Sigmoid colon (tissue), 4 donors: Measurements from ENCODE around the gene HPGD.

Experiments used
- POLR2A ChIP-seq, 2 donors: fragments of 450-650 bp; IDR thresholded peaks; one replicate each; pipeline ENCODE4 v1.6.1; 2016; ENCODE audit warnings: antibody characterized with exemption in 2 of 2, mild to moderate bottlenecking in 2 of 2, moderate library complexity in 2 of 2
- POLR2AphosphoS5 ChIP-seq, 4 donors: sonication (generic); formaldehyde crosslinking; IDR thresholded peaks; one replicate each; pipeline ENCODE4 v1.6.1; 2017; ENCODE audit warnings: antibody characterized with exemption in 4 of 4
- TF ChIP-seq, protein P1 (sequence below), 4 experiments: fragments of 450-650 bp in 3 of 4; fragments of 200-600 bp in 1 of 4; IDR thresholded peaks; one replicate each; pipeline ENCODE4 v1.5.1; 2016 to 2019; ENCODE audit warnings: antibody characterized with exemption in 4 of 4, mild to moderate bottlenecking in 3 of 4, moderate library complexity in 2 of 4

- TF ChIP-seq POLR2AphosphoS5 (IDR thresholded peaks at IDR 0.05) (no peak), POLR2A (IDR thresholded peaks at IDR 0.05) (no peak)
- TF ChIP-seq, protein P1, sequence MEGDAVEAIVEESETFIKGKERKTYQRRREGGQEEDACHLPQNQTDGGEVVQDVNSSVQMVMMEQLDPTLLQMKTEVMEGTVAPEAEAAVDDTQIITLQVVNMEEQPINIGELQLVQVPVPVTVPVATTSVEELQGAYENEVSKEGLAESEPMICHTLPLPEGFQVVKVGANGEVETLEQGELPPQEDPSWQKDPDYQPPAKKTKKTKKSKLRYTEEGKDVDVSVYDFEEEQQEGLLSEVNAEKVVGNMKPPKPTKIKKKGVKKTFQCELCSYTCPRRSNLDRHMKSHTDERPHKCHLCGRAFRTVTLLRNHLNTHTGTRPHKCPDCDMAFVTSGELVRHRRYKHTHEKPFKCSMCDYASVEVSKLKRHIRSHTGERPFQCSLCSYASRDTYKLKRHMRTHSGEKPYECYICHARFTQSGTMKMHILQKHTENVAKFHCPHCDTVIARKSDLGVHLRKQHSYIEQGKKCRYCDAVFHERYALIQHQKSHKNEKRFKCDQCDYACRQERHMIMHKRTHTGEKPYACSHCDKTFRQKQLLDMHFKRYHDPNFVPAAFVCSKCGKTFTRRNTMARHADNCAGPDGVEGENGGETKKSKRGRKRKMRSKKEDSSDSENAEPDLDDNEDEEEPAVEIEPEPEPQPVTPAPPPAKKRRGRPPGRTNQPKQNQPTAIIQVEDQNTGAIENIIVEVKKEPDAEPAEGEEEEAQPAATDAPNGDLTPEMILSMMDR (IDR thresholded peaks at IDR 0.05) = no peak
Observed at GRCh38 chr4:174538876-174539250, 16.6 kb upstream of the HPGD start.
